HG03045 (cell line): ENCODE measurements around the gene B4GALNT1.
"Not testable (repeated sequence)": the region's sequence is repeated elsewhere in the genome, so short reads cannot be mapped to it uniquely, and the experiment has no call there.

Experiments
- ATAC-seq: cut with Tn5 transposase; IDR thresholded peaks from one replicate; pipeline ENCODE4 v1.9.1; 2021; ENCODE audit warnings: mild to moderate bottlenecking, moderate library complexity; ENCODE audit not compliant: unreplicated experiment

The B4GALNT1 gene

DNA sequence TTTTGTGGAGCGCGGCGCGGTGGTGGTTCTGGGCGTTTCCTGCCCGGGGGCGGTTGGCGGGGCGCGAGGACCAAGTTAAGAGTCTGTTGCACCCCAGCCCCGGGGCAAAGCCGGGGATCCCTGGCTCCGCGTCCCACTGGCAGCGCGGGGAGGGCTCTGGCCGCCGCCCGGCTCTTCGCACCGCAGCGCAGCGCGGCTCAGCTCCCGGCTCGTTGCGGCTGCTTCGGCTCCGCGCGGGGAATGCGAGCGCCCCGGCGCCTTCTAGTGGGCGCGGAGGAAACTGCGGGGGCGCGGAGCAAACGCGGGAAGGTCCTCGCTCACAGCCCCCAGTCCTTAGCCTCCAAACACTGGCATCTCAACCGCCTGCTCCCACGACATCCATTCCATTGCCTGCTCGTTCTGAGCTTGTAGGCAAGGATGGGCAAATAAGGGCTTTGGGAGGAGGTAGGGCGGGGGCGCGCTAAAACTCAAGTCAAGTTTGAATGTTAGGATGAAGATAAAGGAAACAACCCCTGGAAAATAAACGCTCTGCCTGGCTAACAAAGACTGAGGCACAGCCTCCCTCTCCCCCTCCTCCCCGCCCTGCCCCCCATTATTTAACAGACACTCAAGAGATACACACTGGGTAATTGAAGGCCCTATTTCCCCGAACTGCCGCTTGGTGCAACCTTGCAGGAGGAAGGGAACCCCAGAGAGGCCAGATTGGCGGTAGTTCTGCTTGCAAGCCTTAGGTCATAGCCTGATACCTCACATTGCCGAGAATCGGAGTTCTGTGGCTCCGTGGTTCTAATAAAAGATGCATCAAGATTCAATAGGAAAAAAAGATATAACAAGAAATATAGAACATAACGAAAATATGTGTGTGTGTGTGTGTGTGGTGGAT lies at the start of gene B4GALNT1:
Gene B4GALNT1, minus strand, starts transcription at position 244 of the 883 bp plus-strand sequence. CDS start 1,069 bp downstream, outside the sequence.
- ATAC-seq, result peak; percentile 81

DNA sequence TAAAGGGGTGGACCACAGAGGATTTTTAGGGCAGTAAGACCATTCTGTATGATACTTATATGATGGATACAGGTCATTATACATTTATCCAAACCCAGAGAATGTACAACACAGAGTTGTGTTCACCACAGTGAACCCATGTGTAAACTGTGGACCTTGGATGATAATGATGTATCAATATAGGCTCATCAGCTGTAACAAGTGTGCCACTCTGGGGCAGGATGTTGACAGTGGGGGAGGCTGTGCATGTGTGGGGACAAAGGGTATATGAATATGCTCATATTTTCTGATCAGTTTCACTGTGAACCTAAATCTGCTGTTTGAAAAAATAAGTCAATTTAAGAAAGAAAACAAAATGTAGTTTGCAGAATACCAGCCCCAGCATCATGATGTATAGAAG lies 46.7 kb upstream of the B4GALNT1 start:
- ATAC-seq, result no peak

GRCh38 chr12:57677947-57678346 lies 44.9 kb upstream of the B4GALNT1 start:
- not testable (repeated sequence) for ATAC-seq

DNA sequence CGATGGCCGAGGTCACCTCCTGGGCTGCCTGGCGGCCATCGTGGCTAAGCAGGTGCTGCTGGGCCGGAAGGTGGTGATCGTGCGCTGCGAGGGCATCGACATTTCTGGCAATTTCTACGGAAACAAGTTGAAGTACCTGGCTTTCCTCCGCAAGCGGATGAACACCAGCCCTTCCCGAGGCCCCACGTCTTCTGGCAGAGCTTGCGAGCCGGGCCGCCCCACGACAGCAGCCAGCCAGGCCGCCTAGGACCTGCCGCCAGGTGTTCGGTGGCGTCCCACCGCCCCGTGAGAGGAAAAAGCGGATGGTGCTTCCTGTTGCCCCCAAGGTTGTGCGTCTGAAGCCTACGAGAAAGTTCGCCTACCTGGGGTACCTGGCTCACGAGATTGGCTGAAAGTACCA lies 41.7 kb upstream of the B4GALNT1 start:
- ATAC-seq, result no peak

DNA sequence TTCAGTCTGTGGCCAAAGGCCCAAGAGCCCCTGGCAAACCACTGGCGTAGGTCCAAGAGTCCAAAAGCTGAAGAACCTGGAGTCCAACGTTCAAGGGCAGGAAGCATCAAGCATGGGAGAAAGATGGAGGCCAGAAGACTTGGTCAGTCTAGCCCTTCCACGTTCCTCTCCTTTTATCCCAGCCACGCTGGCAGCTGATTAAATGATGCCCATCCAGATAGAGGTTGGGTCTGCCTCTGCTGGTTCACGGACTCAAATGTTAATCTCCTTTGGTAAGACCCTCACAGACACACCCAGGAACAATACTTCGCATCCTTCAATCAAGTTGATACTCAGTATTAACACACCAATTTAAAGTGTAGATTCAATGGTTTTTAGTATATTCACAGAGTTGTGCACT lies 39.8 kb upstream of the B4GALNT1 start:
- no peak for ATAC-seq

- not testable (repeated sequence) for ATAC-seq
Measured at GRCh38 chr12:57671811-57672210, 38.8 kb upstream of the B4GALNT1 start.

DNA sequence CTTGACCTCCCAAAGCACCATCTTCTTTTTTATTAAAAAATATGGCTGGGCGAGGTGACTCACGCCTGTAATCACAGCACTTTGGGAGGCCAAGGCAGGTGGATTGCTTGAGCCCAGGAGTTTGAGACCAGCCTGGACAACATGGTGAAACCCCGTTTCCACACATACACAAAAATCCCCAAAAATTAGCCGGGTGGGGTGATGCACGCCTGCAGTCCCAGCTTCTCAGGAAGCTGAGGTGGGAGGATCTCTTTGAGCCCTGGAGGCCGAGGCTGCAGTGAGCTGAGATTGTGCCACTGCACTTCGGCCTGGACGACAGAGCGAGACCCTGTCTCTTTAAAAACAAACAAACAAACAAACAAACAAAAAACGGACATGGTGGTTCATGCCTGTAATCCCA lies 36.7 kb upstream of the B4GALNT1 start:
- ATAC-seq, result not testable (repeated sequence)

DNA sequence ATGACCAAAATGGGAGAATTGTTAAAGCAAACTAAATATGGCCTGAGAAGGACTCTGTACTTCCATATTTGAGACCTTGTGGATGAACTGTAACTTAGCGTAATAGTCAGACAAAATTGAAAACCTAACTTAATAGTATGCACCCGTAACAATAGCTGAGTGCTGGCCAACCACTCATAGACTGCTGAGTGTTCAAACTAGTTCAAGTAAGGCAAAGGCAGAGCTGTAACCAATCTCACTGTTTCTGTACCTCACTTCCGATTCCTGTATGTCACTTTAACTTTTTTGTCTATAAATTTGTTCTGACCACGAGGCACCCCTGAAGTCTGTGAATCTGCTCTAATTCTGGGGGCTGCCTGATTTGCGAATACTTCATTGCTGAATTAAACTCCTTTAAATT lies 33.9 kb upstream of the B4GALNT1 start:
- no peak for ATAC-seq

DNA sequence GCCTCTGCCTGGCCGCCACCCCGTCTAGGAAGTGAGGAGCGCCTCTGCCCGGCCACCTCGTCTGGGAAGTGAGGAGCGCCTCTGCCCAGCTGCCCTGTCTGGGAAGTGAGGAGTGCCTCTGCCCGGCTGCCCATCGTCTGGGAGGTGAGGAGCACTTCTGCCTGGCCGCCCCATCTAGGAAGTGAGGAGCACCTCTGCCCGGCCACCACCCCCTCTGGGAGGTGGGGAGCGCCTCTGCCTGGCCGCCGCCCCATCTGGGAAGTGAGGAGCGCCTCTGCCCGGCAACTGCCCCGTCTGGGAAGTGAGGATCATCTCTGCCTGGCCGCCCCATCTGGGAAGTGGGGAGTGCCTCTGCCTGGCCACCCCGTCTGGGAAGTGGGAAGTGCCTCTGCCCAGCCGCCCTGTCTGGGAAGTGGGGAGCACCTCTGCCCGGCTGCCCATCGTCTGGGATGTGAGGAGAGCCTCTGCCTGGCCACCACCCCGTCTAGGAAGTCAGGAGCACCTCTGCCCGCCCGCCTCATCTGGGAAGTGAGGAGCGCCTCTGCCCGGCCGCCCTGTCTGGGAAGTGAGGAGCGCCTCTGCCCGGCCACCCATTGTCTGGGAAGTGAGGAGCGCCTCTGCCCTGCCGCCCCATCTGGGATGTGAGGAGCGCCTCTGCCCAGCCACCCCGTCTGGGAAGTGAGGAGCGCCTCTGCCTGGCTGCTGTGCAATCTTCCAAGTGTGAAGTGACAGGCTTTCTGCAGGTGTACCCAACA lies 32.2 kb upstream of the B4GALNT1 start:
- ATAC-seq, result not testable (repeated sequence)

- ATAC-seq, result no peak
Measured at GRCh38 chr12:57661376-57661775, 28.4 kb upstream of the B4GALNT1 start.

DNA sequence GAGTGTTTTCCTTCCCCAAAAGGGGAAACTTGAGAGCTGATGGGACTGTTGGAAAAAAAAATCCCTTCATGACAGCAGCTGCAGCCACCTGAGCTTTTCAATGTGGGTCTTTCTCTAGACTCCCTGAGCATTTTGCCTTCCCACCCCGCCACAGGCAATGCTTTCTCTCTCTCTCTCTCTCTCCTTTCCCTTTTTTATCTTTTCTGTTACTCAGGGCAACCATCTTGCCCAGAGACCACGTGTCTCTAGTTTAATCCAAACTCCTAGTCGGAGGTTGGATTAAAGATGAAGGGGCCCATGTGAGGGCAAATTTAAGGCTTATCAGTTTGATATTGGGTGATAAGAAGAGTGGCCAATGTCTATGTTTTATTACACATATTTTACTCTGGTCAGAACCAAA lies 25.9 kb upstream of the B4GALNT1 start:
- ATAC-seq, result no peak

- ATAC-seq, result no peak
Measured at GRCh38 chr12:57657744-57658143, 24.7 kb upstream of the B4GALNT1 start.

DNA sequence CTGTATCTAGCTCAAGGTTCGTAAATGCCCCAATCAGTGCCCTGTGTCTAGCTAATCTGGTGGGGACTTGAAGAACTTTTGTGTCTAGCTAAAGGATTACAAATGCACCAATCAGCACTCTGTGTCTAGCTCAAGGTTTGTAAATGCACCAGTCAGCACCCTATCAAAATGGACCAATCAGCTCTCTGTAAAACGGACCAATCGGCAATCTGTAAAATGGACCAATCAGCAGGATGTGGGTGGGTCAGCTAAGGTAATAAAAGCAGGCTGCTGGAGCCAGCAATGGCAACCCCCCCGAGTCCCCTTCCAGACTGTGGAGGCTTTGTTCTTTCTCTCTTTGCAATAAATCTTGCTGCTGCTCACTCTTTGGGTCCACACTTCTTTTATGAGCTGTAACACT lies 23.4 kb upstream of the B4GALNT1 start:
- not testable (repeated sequence) for ATAC-seq

DNA sequence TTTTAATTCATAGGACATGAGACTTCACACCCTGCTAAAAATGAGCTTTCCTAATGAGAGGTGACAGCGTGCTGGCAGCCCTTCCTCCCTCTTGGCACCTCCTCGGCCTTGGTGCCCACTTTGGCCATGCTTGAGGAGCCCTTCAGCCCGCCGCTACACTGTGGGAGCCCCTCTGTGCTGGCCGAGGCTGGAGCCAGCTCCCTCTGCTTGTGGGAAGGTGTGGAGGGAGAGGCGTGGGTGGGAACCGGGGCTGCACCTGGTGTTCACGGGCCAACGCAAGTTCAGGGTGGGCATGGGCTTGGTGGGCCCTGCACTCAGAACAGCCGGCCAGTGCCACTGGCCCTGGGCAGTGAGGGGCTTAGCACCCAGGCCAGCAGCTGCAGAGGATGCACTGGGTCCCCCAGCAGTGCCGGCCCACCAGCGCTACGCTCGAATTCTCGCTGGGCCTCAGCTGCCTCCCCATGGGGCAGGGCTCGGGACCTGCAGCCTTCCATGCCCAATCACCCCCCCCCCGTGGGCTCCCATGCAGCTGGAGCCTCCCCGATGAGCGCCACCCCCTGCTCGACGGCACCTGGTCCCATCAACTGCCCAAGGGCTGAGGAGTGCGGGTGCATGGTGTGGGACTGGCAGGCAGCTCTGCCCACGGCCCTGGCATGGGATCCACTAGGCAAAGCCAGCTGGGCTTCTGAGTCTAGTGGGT lies 22.7 kb upstream of the B4GALNT1 start:
- ATAC-seq, result no peak

DNA sequence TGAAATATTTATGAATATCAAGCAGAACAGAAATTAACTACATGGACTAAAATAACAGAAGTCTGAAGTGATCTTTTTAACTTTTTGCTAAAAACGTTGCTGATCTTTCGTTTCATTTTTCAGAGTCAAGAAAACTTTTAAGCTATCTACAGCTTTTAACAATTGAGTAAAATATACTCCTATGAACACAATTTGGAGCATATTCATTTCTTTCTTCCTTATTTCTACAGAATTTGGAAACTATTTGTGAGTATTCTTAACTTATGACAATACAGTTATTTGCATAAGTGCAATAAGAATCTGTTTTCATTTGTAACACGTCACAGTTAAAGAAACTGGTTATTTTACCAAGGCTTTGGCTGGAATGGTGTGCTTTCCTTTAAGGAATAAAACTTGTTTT lies 21.0 kb upstream of the B4GALNT1 start:
- no peak for ATAC-seq

GRCh38 chr12:57646659-57647049 lies 13.7 kb upstream of the B4GALNT1 start:
- ATAC-seq, result not testable (repeated sequence)

- ATAC-seq, result not testable (repeated sequence)
Measured at GRCh38 chr12:57645990-57646658, 13.1 kb upstream of the B4GALNT1 start.

- ATAC-seq, result no peak
Measured at GRCh38 chr12:57641699-57642442, 8.9 kb upstream of the B4GALNT1 start.

DNA sequence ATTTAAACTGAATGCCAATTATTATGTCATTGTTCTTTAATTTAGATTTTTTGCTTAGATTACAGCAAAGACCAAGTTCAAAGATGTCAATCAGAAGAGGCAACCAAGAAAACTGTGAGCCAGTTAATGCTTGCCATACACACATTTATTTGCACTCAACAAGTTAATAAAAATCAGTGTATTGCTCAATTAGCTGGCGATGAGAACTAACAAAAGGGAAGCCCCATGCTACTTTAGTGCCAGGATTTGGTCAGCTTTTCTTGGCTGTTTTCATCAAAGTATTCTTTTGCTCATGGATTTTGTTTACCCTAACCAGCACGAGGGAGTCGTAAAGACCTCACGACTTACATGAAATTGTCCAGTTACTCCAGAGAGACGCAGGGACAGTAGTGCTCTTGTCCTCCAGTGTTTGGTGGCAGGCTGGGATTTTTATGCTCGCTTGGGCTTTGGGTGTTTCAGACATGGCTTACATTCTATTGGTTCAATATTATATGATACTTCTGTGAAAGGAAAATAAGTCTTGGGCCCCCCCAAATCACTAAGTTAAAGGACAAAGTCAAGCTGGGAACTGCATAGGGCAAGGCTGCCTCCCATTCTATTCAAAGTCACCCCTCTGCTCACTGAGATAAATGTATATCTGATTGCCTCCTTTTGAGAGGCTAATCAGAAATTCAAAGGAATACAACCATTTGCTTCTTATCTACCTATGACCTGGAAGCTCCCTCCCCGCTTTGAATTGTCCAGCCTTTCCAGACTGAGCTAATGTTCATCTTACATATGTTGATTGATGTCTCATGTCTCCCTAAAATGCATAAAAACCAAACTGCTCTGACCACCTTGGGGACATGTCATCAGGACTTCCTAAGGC lies 7.4 kb upstream of the B4GALNT1 start:
- ATAC-seq, result no peak
